Hepatocyte (in vitro differentiated cells): ENCODE measurements around the gene RPS6KA2.

Experiments
- EZH2 ChIP-seq: fragments of 200-600 bp; sonication (generic); IDR thresholded peaks from 2 replicates; pipeline ENCODE4 v1.6.1; 2016; ENCODE audit warnings: antibody characterized with exemption, mild to moderate bottlenecking, borderline replicate concordance
- EZH2phosphoT487 ChIP-seq: fragments of 200-600 bp; sonication (generic); IDR thresholded peaks from one replicate; pipeline ENCODE4 v1.6.1; 2018; ENCODE audit warnings: antibody characterized with exemption, mild to moderate bottlenecking, low read depth, moderate library complexity; ENCODE audit not compliant: unreplicated experiment, severe bottlenecking
- TF ChIP-seq, protein P1 (sequence below): fragments of 200-600 bp; sonication (generic); IDR thresholded peaks from 2 replicates; pipeline ENCODE4 v1.5.1; 2016; ENCODE audit warnings: antibody characterized with exemption, mild to moderate bottlenecking; ENCODE audit not compliant: poor library complexity

DNA sequence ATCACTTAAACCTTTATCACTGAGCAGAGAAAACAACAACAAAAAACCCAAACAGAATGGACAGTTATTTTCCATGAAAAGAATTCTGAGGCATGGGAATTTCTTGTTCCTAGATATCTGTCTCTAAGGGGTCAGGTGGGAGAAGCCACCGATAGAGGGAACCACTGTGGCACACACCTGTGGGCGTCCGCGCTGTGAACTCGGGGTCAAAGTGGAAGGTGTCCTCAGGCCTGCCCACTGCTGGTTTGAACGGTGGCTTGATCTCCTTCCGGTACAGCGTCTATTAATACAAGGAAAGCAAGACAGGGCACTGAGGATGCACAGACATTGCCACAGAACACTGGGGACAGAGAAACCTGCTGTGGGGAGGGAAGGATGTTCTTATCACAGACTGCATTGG is 167.8 kb downstream of the RPS6KA2 start:
- TF ChIP-seq EZH2 (no peak), EZH2phosphoT487 (no peak)
- TF ChIP-seq, protein P1, sequence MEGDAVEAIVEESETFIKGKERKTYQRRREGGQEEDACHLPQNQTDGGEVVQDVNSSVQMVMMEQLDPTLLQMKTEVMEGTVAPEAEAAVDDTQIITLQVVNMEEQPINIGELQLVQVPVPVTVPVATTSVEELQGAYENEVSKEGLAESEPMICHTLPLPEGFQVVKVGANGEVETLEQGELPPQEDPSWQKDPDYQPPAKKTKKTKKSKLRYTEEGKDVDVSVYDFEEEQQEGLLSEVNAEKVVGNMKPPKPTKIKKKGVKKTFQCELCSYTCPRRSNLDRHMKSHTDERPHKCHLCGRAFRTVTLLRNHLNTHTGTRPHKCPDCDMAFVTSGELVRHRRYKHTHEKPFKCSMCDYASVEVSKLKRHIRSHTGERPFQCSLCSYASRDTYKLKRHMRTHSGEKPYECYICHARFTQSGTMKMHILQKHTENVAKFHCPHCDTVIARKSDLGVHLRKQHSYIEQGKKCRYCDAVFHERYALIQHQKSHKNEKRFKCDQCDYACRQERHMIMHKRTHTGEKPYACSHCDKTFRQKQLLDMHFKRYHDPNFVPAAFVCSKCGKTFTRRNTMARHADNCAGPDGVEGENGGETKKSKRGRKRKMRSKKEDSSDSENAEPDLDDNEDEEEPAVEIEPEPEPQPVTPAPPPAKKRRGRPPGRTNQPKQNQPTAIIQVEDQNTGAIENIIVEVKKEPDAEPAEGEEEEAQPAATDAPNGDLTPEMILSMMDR, result no peak
